GM04503 (cell line): Measurements from ENCODE around the gene FAM241A.

ENCODE experiments used
- DNase-seq: peaks from one replicate; pipeline ENCODE4 v3.0.0-alpha.2; 2012; ENCODE audit warnings: low read depth

The FAM241A gene

GRCh38 chr4:112214390-112215264, 69.4 kb downstream of the FAM241A start:
- no peak for DNase-seq

GRCh38 chr4:112219826-112220366, 74.6 kb downstream of the FAM241A start:
- DNase-seq, result no peak

- DNase-seq, result no peak
Observed at GRCh38 chr4:112222219-112222955, 77.1 kb downstream of the FAM241A start.

GRCh38 chr4:112225157-112225556, 79.9 kb downstream of the FAM241A start:
- no peak for DNase-seq

GRCh38 chr4:112230879-112231778, 85.9 kb downstream of the FAM241A start:
- DNase-seq, result peak; percentile 81

GRCh38 chr4:112231779-112232713, 86.8 kb downstream of the FAM241A start, which contains the start of gene AP1AR:
Gene AP1AR (plus strand): TSS chr4:112231787. CDS start chr4:112232092, 305 bp downstream.
- DNase-seq, result peak; percentile 17

- DNase-seq, result peak; percentile 57
Observed at GRCh38 chr4:112234952-112235609, 89.8 kb downstream of the FAM241A start.

- DNase-seq, result no peak
Observed at GRCh38 chr4:112236040-112236439, 90.8 kb downstream of the FAM241A start.

- no peak for DNase-seq
Observed at GRCh38 chr4:112238833-112239232, 93.6 kb downstream of the FAM241A start.
